Lung microvascular endothelial cell (primary cell): ENCODE results near the gene PAX2. TPM values are rescaled to one million over a fixed set of nuclear protein-coding genes. Genes with fewer than 3 reads are reported as not detected.

Source experiments
- DNase-seq, 2 donors: peaks; one replicate each; pipeline versions ENCODE4 v3.0.0 to v3.0.0-alpha.2; 2010; ENCODE audit warnings: low read depth in 2 of 2
- total RNA-seq: library from RNA; depleted of rRNA; stranded (reverse); fragments of >200 nt; gene quantifications from 2 replicates; pipeline ENCODE4 v1.2.1, GENCODE V29; 2014

Gene PAX2
- total RNA-seq, 1 donor from 2014 or later, result not detected

GRCh38 chr10:100838986-100839385, 93.6 kb downstream of the PAX2 start:
- no peak for DNase-seq

GRCh38 chr10:100841528-100841927, 96.1 kb downstream of the PAX2 start:
- no peak for DNase-seq

- no peak for DNase-seq
Observed at GRCh38 chr10:100847440-100847839, 102.1 kb downstream of the PAX2 start.

DNA sequence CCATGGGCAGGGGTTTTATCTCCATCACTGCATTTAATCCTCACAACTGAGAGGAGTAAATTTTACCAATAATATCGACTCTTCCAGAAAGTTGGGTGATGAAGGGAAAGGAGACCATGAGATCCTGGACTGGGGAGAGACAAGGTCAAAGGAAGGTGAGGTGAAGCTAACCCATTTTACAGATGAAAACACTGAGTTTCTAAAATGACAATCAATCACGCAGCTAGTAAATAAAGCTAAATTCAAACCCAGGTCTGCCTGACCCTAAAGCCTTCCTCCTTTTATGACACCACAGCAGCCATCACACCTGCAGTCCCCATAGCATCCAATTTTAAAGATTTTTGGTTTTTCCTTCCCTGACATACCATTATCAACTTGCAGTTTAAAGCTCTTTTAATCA, 103.4 kb downstream of the PAX2 start:
- no peak for DNase-seq

GRCh38 chr10:100858261-100858660, 112.9 kb downstream of the PAX2 start:
- no peak for DNase-seq

GRCh38 chr10:100858747-100859483, 113.5 kb downstream of the PAX2 start:
- no peak for DNase-seq

- no peak for DNase-seq
Observed at GRCh38 chr10:100859484-100859763, 114.0 kb downstream of the PAX2 start.

DNA sequence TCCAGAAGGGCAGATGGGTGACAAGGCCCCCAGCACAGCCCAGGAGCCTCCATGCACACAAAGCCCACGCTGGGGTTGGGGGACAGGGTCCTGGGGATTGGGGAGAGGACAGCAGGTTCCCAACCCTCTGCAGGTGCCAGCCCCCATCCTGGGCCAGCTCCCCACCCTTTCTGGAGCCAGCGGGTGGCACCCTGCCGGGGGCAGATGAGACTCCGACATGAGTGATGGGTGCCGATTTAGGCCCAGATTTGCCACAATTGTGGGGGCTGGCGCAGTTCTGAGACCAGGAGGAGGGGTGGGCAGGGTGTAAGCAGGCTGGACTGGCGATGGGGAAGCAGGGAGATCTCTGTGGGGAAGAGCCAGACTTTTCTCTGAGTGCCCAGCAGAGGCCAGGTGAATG, 118.1 kb downstream of the PAX2 start:
- no peak for DNase-seq

GRCh38 chr10:100864036-100864885, 118.9 kb downstream of the PAX2 start:
- DNase-seq, result no peak

- DNase-seq, result peak in 1 of 2 donors; percentile 51
Observed at GRCh38 chr10:100864978-100865377, 119.6 kb downstream of the PAX2 start.

GRCh38 chr10:100866010-100866409, 120.6 kb downstream of the PAX2 start:
- DNase-seq, result no peak

DNA sequence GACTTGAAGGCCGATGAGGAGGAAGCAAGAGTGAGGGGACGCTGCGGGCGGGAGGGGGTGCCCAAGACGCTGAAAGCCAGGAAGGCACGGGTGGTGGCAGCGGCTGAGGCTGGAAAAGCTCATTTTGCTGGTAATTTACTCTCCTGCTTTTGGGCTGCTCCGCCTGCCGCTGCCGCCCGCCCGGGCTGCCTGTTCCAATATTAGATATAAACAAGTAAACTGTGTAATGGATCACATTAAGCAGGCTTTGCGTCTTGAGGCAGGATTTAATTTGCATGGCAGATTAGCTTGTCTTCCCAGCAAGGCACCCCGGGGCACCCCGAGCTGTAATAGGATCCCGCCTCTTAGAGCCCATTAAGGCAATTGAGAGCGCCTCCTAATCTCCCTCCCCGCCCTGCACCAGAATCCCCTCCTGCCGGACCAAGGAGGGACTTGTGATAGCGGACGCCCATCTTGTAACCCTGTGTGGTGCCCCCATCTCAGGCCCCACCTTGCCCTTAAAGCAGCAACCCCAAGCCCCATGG, 121.3 kb downstream of the PAX2 start:
- no peak for DNase-seq

GRCh38 chr10:100867261-100867963, 122.0 kb downstream of the PAX2 start:
- no peak for DNase-seq

DNA sequence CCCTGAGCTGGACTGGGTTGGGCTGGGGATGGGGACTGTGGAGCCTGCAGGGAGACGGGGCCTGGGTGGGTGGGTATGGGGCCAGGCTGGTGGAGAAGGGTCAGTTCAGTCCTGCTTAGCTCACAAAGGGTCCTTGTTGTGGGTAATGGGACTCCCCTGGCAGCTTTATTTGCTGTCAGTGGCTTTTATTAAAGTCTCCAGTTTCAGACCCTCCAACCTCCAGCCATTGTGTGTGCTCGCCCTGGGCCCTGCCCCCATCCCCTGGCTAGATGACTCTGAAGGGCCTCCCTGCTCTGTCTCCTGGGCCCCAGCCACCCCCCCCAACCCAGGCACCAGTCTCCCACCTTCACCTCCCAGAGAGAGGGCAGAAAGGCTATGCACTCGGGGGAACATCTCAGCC, 123.0 kb downstream of the PAX2 start:
- no peak for DNase-seq

- DNase-seq, result no peak
Observed at GRCh38 chr10:100869399-100869798, 124.0 kb downstream of the PAX2 start.

- DNase-seq, result peak; percentile 46 to 64
Observed at GRCh38 chr10:100872034-100872791, 126.8 kb downstream of the PAX2 start.

- no peak for DNase-seq
Observed at GRCh38 chr10:100873146-100873826, 127.9 kb downstream of the PAX2 start.

DNA sequence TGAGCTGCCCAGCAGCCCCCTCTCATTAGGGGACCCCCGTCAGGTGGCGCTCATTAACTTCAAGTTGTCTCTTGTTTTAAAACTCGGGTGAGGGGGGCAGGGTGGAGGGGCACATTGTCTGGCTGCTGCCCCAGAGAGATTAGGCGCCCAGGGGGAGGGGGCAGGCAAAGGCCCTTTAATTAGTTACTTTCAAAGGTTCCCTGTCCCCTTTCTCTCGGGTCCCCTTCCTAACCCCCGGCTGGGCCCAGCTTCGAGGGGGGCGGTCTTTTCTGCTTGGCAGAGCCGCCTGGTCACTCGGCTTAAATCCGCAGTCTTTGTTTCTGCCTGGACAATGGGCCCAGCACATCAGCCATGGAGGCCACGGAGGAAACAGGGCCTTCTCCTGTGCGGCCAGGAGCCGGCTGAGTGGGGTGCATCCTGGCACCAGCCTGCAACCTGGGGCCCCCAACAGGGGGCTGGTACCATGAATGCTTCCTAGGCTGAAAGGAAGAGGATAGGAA, 128.5 kb downstream of the PAX2 start:
- DNase-seq, result no peak

- DNase-seq, result no peak
Observed at GRCh38 chr10:100874702-100875483, 129.5 kb downstream of the PAX2 start.
